B cell (primary cell): ENCODE results near the gene CLINT1.

Experiments
- EZH2 ChIP-seq: IDR thresholded peaks from 2 replicates; pipeline ENCODE4 v1.6.1; 2012; ENCODE audit warnings: borderline replicate concordance, low read depth, mild to moderate bottlenecking, moderate library complexity, low read length; ENCODE audit not compliant: insufficient read depth, poor library complexity, severe bottlenecking
- TF ChIP-seq, protein P1 (sequence below): fragments of 200-600 bp; IDR thresholded peaks from one replicate; pipeline ENCODE4 v1.8.0; 2022; ENCODE audit warnings: antibody characterized with exemption, mild to moderate bottlenecking

DNA sequence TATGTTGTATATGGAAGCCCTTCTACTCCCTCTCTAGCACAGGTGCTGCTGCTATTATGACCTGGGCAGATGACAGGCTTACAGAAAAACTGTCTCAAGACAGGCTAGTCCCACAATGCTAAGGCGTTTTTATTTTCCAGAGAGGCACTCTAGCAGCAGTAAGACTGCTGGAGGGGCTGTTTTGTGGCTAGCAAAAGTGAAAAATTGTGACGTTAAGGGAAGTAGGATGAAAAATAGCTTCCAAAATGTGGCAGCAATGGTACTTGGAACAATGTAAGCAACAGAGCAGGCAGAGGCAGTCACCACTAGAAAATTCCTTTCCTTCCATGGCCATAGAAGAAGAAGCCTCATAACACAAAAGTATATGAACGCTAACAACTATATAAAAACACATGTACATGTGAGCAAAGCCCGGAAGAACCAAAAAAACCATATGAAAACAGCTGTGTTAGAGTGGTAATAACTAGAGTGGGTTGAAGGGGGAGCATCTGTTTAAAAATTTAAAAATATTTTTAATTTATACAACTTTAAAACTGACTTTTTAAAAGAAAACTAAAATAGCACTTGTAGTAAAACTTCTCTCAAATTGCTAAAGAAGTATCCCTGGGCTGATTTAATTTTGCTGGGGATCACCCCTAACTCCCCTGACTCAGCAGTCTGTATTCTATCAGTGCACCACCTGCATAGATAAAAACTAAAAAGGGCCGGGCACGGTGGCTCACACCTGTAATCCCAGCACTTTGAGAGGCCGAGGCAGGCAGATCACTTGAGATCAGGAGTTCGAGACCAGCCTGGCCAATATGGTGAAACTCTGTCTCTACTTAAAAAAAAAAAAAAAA lies 30.6 kb downstream of the CLINT1 start:
- TF ChIP-seq, protein P1, sequence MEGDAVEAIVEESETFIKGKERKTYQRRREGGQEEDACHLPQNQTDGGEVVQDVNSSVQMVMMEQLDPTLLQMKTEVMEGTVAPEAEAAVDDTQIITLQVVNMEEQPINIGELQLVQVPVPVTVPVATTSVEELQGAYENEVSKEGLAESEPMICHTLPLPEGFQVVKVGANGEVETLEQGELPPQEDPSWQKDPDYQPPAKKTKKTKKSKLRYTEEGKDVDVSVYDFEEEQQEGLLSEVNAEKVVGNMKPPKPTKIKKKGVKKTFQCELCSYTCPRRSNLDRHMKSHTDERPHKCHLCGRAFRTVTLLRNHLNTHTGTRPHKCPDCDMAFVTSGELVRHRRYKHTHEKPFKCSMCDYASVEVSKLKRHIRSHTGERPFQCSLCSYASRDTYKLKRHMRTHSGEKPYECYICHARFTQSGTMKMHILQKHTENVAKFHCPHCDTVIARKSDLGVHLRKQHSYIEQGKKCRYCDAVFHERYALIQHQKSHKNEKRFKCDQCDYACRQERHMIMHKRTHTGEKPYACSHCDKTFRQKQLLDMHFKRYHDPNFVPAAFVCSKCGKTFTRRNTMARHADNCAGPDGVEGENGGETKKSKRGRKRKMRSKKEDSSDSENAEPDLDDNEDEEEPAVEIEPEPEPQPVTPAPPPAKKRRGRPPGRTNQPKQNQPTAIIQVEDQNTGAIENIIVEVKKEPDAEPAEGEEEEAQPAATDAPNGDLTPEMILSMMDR, result no peak
- no peak for TF ChIP-seq EZH2
